Measurements from ENCODE around the gene ELOF1.

GRCh38 chr19:11538232-11539036 is 20.6 kb downstream of the ELOF1 start, which contains the start of gene CNN1:
- TF ChIP-seq CTCF (IDR thresholded peaks at IDR 0.05) (no peak), POLR2A (IDR thresholded peaks at IDR 0.05) (peak in 1 of 2 donors; percentile 27)

All from Peyer's patch (tissue), 4 donors.